Measurements from ENCODE around the gene GPAT3. TPM values are rescaled to one million over a fixed set of nuclear protein-coding genes. Genes with fewer than 3 reads are reported as not detected.
A peak's percentile ranks its signal among the peaks of the same experiment; 100 is the strongest.

The GPAT3 gene
- total RNA-seq, 1 donor from 2014 or later: 8.3 TPM

GRCh38 chr4:83639849-83640493 lies 104.1 kb downstream of the GPAT3 start:
- intact Hi-C loops (cut with DNase I): loop anchor here (10.0 kb wide), 1 partner anchor 135 kb away; no protein-coding TSS in a partner anchor
- Histone ChIP-seq H3K27me3 (no peaks in the 10 kb centered on the region), H3K4me1 (no peaks in the 10 kb centered on the region), H3K36me3 (no peaks in the 10 kb centered on the region), H3K27ac (no peak overlapping the region), H3K9me3 (no peaks in the 10 kb centered on the region), H3K4me3 (no peak overlapping the region)
- ATAC-seq: peak; percentile 93
- no peak for DNase-seq
- peak; percentile 89 for TF ChIP-seq CTCF (IDR thresholded peaks at IDR 0.05)

DNA sequence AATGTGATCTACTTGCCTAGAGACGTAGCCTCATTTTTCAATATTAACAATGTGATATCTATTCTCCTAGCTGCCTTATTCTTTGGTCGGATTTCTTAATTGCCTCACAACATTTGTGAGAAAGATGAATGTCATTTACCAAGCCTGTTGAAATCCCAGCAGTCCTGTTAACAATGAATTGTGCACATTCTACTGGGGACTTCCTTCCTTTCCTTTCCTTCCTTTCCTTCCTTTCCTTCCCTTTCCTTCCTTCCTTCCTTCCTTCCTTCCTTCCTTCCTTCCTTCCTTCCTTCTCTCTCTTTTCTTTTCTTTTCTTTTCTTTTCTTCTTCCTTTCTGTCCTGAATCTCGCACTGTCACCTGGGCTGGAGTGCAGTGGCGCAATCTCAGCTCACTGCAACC lies 107.1 kb downstream of the GPAT3 start:
- Histone ChIP-seq H3K4me1 (no peaks in the 10 kb centered on the region), H3K36me3 (no peaks in the 10 kb centered on the region), H3K9me3 (no peaks in the 10 kb centered on the region), H3K27me3 (peaks cover 3% of the 10 kb centered on the region), H3K27ac (no peak overlapping the region), H3K4me3 (no peak overlapping the region)
- intact Hi-C loops (cut with DNase I): no loop called here
- no peak for DNase-seq
- no peak for ATAC-seq
- no peak for TF ChIP-seq CTCF (IDR thresholded peaks at IDR 0.05)

- Histone ChIP-seq H3K4me1 (no peaks in the 10 kb centered on the region), H3K9me3 (no peaks in the 10 kb centered on the region), H3K36me3 (no peaks in the 10 kb centered on the region), H3K27ac (no peak overlapping the region), H3K27me3 (peaks cover 3% of the 10 kb centered on the region), H3K4me3 (no peak overlapping the region)
- ATAC-seq (peak; percentile 87), DNase-seq (no peak)
- TF ChIP-seq CTCF (IDR thresholded peaks at IDR 0.05): peak; percentile 89
- intact Hi-C loops (cut with DNase I): no loop called here
Measured at GRCh38 chr4:83644677-83645659, 109.1 kb downstream of the GPAT3 start.

DNA sequence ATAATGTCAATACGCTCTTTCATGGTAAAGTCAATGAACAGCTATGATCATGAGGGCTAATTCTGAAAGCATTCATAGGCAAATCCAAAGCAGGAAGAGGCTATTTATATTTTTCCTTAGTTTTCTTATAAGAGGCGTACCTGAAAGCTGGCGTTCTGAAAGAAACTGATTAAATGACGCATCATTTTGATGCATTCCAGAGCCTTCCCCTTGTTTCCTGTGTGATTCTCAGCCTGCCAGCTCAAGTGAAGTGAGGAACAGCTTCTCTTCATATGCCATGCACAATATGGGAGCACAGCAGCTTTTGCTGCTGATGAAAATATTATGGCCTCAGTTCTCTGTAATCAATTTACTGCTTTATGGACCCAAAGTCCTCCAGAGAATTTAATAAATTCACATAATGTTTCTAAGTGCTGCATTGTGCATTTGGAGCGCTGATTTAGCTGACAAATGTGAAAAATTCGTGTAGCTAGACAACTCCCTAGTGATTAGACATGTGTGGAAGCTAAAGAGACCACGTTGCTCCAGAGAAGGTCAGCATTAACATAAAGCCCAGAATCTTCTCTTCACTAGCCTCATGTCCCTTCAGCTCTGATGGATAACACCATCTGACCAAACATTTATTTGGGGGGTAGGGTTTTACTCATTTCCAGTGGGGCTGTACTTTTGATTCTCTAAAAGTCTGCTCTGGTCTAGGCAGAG lies 110.8 kb downstream of the GPAT3 start:
- Histone ChIP-seq H3K9me3 (no peaks in the 10 kb centered on the region), H3K27ac (no peak overlapping the region), H3K36me3 (no peaks in the 10 kb centered on the region), H3K27me3 (peaks cover 3% of the 10 kb centered on the region), H3K4me3 (no peak overlapping the region), H3K4me1 (no peaks in the 10 kb centered on the region)
- no peak for ATAC-seq
- TF ChIP-seq CTCF (IDR thresholded peaks at IDR 0.05): no peak
- intact Hi-C loops (cut with DNase I): no loop called here
- DNase-seq: no peak

DNA sequence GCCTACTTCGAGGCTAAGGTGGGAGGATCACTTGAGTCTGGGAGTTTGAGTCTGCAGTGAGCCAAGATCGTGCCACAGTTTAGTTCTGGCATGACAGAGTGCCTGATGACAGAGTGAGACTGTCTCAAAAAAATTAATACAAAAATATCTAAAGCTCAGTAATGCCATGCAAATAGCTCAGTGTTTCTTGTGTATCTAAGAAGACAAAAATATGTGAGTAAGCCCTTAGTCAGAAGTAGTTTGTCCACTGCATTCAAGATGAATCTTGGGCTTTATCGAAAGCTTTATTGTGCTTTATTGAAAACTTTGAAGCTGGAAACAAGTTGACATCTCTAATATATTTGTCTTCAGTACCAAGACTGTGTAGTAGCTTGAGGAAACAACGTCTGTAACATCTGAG lies 115.9 kb downstream of the GPAT3 start:
- Histone ChIP-seq H3K9me3 (no peaks in the 10 kb centered on the region), H3K4me3 (no peak overlapping the region), H3K27me3 (no peaks in the 10 kb centered on the region), H3K4me1 (no peaks in the 10 kb centered on the region), H3K27ac (no peak overlapping the region), H3K36me3 (no peaks in the 10 kb centered on the region)
- intact Hi-C loops (cut with DNase I): no loop called here
- DNase-seq: no peak
- ATAC-seq: no peak
- no peak for TF ChIP-seq CTCF (IDR thresholded peaks at IDR 0.05)

Other genes starting within 250 kb of the GPAT3 start
- gene HPSE, start 201.3 kb upstream of the GPAT3 start, total RNA-seq: 5.6 TPM
- gene HELQ, start 80.3 kb upstream of the GPAT3 start, total RNA-seq: 16.9 TPM
- 30.0 TPM for gene MRPS18C, start 80.0 kb upstream of the GPAT3 start, total RNA-seq
- 12.0 TPM for gene ABRAXAS1, start 51.0 kb upstream of the GPAT3 start, total RNA-seq